Measurements from ENCODE around the gene AP1S1. TPM values are rescaled to one million over a fixed set of nuclear protein-coding genes. Genes with fewer than 3 reads are reported as not detected.
"Not testable (repeated sequence)": the region's sequence is repeated elsewhere in the genome, so short reads cannot be mapped to it uniquely, and the experiment has no call there.

The AP1S1 gene
- total and polyA plus RNA-seq, 9 of the 15 experiments (the other 6 are each of a cell fraction or from before 2014, with no cell fraction given): 4.4 to 149 (median 89.4) TPM

DNA sequence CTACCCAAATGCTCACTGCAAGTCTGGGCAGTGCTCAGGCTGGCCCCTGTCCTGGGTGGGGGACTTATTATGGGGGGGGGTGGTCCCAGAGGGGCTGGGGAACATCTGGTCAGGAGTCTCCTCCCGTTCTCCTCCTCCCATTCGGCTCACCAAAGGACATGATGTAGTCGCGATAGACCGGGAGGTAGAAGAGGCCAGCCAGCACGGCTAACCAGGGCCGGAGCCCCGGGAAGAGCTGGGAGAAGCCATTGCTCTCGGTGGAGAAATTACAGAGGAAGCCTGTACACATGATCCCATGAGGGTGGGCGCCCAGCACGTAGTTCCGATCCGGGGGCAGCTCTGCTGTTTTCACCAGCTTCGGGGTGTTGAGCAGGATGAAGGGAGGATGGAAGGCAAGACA is 44.2 kb downstream of the AP1S1 start (continued):
- TF ChIP-seq ZNF324 (CRISPR knock-in tag; IDR thresholded peaks at IDR 0.05) (no peak), KDM2B (CRISPR knock-in tag; IDR thresholded peaks at IDR 0.05) (no peak)

GRCh38 chr7:101199522-101199921 is 45.2 kb downstream of the AP1S1 start:
- ATAC-seq; FAIRE-seq; H3K9me3 ChIP-seq (replicated peaks; ENCODE audit: control insufficient read depth, insufficient read depth, low read depth, low read length); intact Hi-C loops (cut with micrococcal nuclease); H3K79me2 ChIP-seq (ENCODE audit: control insufficient read depth, insufficient read depth, low read length); BruUV-seq (replicated peaks); H3K9me1 ChIP-seq (ENCODE audit: control insufficient read depth, insufficient read depth, low read length); H3K36me3 ChIP-seq (ENCODE audit: control insufficient read depth, insufficient read depth, low read length); DNase-seq (ENCODE audit: extremely low read depth in 1 of 4, low spot score in 3 of 4); H2AFZ ChIP-seq (ENCODE audit: low read depth, low read length); H4K20me1 ChIP-seq (replicated peaks; ENCODE audit: control insufficient read depth, insufficient read depth, low read length); in situ Hi-C loops (cut with MboI); CTCF ChIA-PET (ENCODE audit: low intra/inter-chr PET ratio); H3K4me3 ChIP-seq; H3K9ac ChIP-seq (ENCODE audit: insufficient read depth in 1 of 2, low read depth in 2 of 2, low read length in 2 of 2); H3K4me2 ChIP-seq (ENCODE audit: insufficient read depth, low read length); H3K27ac ChIP-seq (ENCODE audit: extremely low read depth, low read depth, low read length): not testable (repeated sequence)
- Histone ChIP-seq H3K4me1 (replicated peaks in 1 of 2; ENCODE audit: control insufficient read depth in 2 of 2, insufficient read depth in 2 of 2, low read length in 2 of 2) (peaks cover 9 to 32% of the 10 kb centered on the region in 2 experiments), H3K27me3 (ENCODE audit: control insufficient read depth in 2 of 2, insufficient read depth in 2 of 2, low read length in 2 of 2) (peaks cover 0 to 13% of the 10 kb centered on the region in 2 experiments; a peak in 1 of 5 replicates)
- POLR2A ChIA-PET: interaction anchor here (1.5 kb wide), 1 partner anchor 18 kb away, joined by 8 read pairs; the partner anchor contains the start of genes PLOD3 and ZNHIT1
- 68% methylated on average over 8 of the region's 10 CpGs for WGBS (ENCODE audit: insufficient coverage, low coverage, missing lambda C conversion rate)

- peak overlapping the region; percentile 46; the same call in 1 of the 2 replicates for H2AFZ ChIP-seq (ENCODE audit: low read depth, low read length)
- H3K79me2 ChIP-seq (ENCODE audit: control insufficient read depth, insufficient read depth, low read length): no peaks in the 10 kb centered on the region
- in situ Hi-C loops (cut with MboI) (no loop called here), intact Hi-C loops (cut with micrococcal nuclease) (no loop called here)
- H3K9me3 ChIP-seq (replicated peaks; ENCODE audit: control insufficient read depth, insufficient read depth, low read depth, low read length): no peaks in the 10 kb centered on the region
- no peak for FAIRE-seq
- no peak overlapping the region for H3K27ac ChIP-seq (ENCODE audit: extremely low read depth, low read depth, low read length)
- WGBS (ENCODE audit: insufficient coverage, low coverage, missing lambda C conversion rate): 42% methylated on average over 2 of the region's 2 CpGs
- POLR2A ChIA-PET: interaction anchor here (0.6 to 1.5 kb wide), 2 partner anchors 17 to 24 kb away, joined by 3 to 8 read pairs; partner anchors contain the start of genes PLOD3 and ZNHIT1
- H3K4me1 ChIP-seq (replicated peaks in 1 of 2; ENCODE audit: control insufficient read depth in 2 of 2, insufficient read depth in 2 of 2, low read length in 2 of 2): peaks cover 9 to 32% of the 10 kb centered on the region in 2 experiments
- H4K20me1 ChIP-seq (replicated peaks; ENCODE audit: control insufficient read depth, insufficient read depth, low read length): no peaks in the 10 kb centered on the region
- H3K4me2 ChIP-seq (ENCODE audit: insufficient read depth, low read length): peak overlapping the region; percentile 8; the same call in 1 of the 2 replicates
- no peak for DNase-seq (ENCODE audit: extremely low read depth in 1 of 4, low spot score in 3 of 4)
- H3K27me3 ChIP-seq (ENCODE audit: control insufficient read depth in 2 of 2, insufficient read depth in 2 of 2, low read length in 2 of 2): peaks cover 0 to 7% of the 10 kb centered on the region in 2 experiments; a peak in 1 of 5 replicates
- CTCF ChIA-PET (ENCODE audit: low intra/inter-chr PET ratio): no interaction called here
- H3K36me3 ChIP-seq (ENCODE audit: control insufficient read depth, insufficient read depth, low read length): no peaks in the 10 kb centered on the region
- H3K9me1 ChIP-seq (ENCODE audit: control insufficient read depth, insufficient read depth, low read length): no peaks in the 10 kb centered on the region
- H3K9ac ChIP-seq (ENCODE audit: insufficient read depth in 1 of 2, low read depth in 2 of 2, low read length in 2 of 2): peak overlapping the region in 1 of 2 experiments; percentile 76; a peak in 2 of 4 replicates
- H3K4me3 ChIP-seq: no peak overlapping the region
- no TSS peak for BruUV-seq (replicated peaks)
- ATAC-seq: peak; percentile 6; the same call in 1 of the 3 replicates
- TF ChIP-seq, protein P1, sequence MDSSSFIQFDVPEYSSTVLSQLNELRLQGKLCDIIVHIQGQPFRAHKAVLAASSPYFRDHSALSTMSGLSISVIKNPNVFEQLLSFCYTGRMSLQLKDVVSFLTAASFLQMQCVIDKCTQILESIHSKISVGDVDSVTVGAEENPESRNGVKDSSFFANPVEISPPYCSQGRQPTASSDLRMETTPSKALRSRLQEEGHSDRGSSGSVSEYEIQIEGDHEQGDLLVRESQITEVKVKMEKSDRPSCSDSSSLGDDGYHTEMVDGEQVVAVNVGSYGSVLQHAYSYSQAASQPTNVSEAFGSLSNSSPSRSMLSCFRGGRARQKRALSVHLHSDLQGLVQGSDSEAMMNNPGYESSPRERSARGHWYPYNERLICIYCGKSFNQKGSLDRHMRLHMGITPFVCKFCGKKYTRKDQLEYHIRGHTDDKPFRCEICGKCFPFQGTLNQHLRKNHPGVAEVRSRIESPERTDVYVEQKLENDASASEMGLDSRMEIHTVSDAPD (CRISPR knock-in tag; IDR thresholded peaks at IDR 0.05): no peak
- TF ChIP-seq ELF1 (tag; IDR thresholded peaks at IDR 0.05): no peak
- TF ChIP-seq ZNF79 (CRISPR knock-in tag; IDR thresholded peaks at IDR 0.05; ENCODE audit: low read depth): no peak
- TF ChIP-seq BMI1 (IDR thresholded peaks at IDR 0.05; ENCODE audit: low read length): no peak
- TF ChIP-seq, protein P2, sequence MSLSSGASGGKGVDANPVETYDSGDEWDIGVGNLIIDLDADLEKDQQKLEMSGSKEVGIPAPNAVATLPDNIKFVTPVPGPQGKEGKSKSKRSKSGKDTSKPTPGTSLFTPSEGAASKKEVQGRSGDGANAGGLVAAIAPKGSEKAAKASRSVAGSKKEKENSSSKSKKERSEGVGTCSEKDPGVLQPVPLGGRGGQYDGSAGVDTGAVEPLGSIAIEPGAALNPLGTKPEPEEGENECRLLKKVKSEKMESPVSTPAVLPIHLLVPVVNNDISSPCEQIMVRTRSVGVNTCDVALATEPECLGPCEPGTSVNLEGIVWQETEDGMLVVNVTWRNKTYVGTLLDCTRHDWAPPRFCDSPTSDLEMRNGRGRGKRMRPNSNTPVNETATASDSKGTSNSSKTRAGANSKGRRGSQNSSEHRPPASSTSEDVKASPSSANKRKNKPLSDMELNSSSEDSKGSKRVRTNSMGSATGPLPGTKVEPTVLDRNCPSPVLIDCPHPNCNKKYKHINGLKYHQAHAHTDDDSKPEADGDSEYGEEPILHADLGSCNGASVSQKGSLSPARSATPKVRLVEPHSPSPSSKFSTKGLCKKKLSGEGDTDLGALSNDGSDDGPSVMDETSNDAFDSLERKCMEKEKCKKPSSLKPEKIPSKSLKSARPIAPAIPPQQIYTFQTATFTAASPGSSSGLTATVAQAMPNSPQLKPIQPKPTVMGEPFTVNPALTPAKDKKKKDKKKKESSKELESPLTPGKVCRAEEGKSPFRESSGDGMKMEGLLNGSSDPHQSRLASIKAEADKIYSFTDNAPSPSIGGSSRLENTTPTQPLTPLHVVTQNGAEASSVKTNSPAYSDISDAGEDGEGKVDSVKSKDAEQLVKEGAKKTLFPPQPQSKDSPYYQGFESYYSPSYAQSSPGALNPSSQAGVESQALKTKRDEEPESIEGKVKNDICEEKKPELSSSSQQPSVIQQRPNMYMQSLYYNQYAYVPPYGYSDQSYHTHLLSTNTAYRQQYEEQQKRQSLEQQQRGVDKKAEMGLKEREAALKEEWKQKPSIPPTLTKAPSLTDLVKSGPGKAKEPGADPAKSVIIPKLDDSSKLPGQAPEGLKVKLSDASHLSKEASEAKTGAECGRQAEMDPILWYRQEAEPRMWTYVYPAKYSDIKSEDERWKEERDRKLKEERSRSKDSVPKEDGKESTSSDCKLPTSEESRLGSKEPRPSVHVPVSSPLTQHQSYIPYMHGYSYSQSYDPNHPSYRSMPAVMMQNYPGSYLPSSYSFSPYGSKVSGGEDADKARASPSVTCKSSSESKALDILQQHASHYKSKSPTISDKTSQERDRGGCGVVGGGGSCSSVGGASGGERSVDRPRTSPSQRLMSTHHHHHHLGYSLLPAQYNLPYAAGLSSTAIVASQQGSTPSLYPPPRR (CRISPR knock-in tag; IDR thresholded peaks at IDR 0.05; ENCODE audit: borderline replicate concordance): no peak
- no peak for TF ChIP-seq EHMT2 (IDR thresholded peaks at IDR 0.05)
Measured at GRCh38 chr7:101200504-101200861, 46.2 kb downstream of the AP1S1 start.
